HG02610 (cell line): ENCODE measurements around the gene PKP4.

Source experiments
- ATAC-seq: cut with Tn5 transposase; IDR thresholded peaks from one replicate; pipeline ENCODE4 v1.9.1; 2021; ENCODE audit warnings: mild to moderate bottlenecking, moderate library complexity; ENCODE audit not compliant: unreplicated experiment

PKP4 gene

GRCh38 chr2:158530829-158531228 is 74.1 kb downstream of the PKP4 start:
- ATAC-seq = no peak

GRCh38 chr2:158533009-158533408 is 76.3 kb downstream of the PKP4 start:
- no peak for ATAC-seq

- no peak for ATAC-seq
These were observed 82.6 kb downstream of the PKP4 start for GRCh38 chr2:158539176-158540005.

GRCh38 chr2:158542577-158542976 is 85.8 kb downstream of the PKP4 start:
- no peak for ATAC-seq

- no peak for ATAC-seq
These were observed 87.2 kb downstream of the PKP4 start for GRCh38 chr2:158543957-158544356.

DNA sequence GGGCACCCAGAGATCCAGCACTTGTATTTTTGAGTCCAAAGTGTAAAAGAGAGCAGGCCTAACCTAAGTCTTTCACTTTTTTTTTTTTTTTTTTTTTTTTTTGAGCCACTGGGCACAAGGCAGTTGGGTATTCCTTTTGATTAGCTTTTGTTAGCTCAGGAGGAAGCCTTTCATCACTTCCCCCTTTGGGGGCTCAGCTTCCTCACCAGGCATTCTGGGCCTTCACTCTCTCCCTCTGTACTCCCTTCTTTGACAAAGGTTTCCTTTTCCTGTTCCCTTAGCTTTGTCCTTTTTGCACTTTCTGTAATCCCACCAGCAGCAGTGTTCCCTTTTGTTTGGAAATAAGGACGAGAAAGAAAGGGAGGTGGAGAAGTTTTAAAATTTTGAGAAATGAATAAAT is 88.2 kb downstream of the PKP4 start:
- no peak for ATAC-seq

DNA sequence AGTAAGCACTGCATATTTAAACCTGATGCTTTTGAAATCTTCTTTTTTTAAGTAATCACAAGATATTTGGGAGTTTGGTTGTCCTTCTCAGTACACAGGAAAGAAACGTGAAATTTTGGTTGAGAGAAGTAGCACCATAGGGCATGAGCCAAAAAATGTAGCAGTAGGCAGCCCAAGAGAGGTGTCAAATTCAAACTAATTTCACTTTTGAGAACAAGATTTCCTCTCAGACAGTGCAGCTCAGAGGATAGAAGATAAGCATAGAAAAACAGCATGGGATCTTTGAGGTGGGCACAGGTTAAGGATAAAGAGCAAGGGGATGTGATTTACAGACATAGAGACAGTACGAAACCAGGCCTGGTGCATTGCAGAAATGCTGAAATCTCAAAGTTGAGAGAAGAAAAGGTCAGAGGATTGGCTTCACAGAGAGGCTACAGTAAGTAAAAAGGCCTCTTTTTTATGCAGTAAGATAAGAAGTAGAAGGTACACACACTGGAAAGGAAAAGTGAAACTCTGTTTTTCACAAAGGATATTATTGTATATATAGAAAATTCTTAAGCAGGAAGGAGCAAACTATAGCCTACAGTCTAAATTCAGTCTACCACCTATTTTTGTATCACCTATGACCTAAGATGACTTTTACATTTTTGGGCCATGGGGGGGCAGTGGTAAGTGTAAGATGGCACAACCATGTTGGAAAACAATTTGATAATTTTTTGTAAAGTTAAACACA is 89.8 kb downstream of the PKP4 start:
- peak; percentile 75 for ATAC-seq

GRCh38 chr2:158553257-158553656 is 96.5 kb downstream of the PKP4 start:
- ATAC-seq = no peak

DNA sequence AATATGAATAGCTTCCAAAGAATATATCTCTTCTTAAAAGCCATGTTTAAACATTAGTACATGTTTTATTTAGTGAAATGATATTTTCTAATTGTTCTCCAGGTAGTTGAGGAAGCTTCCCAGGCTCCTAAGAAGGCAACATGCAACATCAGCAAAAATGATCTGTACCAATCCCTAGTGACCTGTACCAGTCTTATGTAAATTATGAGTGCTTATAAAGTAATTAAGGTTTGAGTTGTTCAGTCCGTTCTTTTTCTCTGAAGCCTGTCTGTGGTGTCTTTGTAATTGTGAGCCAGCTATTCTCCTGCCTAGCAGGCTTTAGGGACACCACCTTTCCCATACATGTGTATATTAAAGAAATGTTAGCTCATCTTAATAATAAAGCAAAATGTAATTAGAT is 98.2 kb downstream of the PKP4 start:
- ATAC-seq = no peak

- ATAC-seq = no peak
These were observed 99.4 kb downstream of the PKP4 start for GRCh38 chr2:158556124-158556523.

- no peak for ATAC-seq
These were observed 101.0 kb downstream of the PKP4 start for GRCh38 chr2:158557752-158558151.

DNA sequence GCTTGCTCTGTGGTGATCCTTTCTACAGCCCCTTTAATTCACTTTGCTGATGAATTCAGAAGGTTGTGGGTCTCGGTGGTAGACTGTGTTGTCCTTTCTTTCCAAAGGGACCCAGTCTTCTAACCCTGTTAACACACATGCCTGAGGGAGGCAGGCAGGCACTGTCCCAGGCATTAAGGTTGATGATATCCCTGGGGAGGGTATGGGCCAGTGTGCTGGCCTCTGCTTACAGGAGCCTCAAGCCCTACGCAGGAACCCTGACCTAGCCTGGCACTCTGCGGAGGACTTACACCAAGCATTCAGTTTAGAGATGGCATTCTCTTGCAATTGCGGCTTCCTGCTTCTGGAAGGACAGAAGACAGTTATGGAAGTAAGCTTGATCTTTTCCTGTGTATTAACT is 102.5 kb downstream of the PKP4 start:
- ATAC-seq = no peak

- no peak for ATAC-seq
These were observed 103.5 kb downstream of the PKP4 start for GRCh38 chr2:158560259-158560658.

DNA sequence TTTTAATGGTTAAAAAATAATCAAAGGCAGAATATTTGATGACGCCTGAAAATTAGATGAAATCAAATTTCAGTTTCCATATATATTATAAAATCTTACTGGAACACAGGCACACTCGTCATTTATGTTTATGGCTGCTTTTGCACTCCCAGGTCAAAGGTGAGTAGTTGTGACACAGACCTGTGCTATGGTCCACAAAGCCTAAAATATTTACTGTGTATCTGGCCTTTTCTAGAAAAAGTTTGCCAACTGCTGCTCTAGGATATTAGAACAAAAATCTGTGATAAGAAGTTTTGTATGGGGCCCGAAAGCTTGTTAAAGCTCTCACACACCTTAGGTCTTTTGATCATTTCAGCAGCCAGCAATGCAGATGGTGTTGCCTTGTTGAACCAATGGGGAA is 104.3 kb downstream of the PKP4 start:
- ATAC-seq = no peak

- ATAC-seq = no peak
These were observed 110.5 kb downstream of the PKP4 start for GRCh38 chr2:158567208-158567607.

- no peak for ATAC-seq
These were observed 112.5 kb downstream of the PKP4 start for GRCh38 chr2:158569284-158569683.

- no peak for ATAC-seq
These were observed 114.1 kb downstream of the PKP4 start for GRCh38 chr2:158570869-158571268.

DNA sequence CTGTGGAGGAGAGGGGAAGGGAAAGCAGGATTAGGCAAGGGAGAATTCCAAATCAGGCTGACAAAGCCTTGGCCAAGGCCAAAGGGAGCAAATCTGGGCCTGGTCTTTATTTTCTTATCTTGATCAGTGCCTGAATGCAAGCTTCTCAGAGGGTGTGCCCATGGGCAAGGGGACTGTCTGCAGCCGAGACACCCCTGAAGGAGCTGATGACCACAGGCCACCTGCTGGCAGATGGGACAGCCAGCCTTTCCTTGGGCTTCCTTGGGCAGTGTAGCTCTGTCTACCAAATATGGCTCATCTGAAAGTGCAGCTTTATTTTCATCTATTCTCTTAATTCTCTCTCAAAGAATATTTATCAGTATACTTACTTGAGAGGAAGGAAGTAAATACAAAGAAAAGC is 117.0 kb downstream of the PKP4 start:
- ATAC-seq = no peak

- ATAC-seq = no peak
These were observed 118.4 kb downstream of the PKP4 start for GRCh38 chr2:158575051-158575635.

- no peak for ATAC-seq
These were observed 120.4 kb downstream of the PKP4 start for GRCh38 chr2:158577141-158577540.

DNA sequence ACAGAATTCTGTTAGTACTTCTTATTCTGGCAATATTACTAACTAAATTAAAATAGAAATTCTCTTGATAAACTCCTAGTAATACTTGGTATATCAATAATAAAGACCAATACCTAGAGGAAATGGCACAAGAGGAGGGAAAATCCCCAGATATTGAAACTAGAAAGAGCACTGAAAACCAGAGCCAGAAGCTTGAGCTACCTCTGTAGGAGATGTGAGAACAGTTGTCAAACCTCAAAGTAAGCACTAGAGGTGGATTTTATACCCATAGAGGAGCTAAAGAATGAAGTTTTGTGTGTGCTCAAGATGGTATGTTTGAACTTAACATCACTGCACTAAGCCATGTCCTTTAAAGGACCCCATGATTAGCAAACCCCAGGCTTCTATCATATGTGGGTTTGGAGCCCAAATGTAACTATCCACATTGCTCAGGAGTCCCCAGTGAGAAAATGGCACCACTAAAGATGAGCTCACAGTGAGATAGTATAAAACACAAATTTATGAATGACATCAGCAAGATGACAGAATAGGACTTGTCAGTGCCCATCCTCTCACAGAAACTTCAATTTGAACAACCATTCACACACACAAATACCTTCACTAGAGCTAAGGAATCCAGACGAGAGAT is 122.1 kb downstream of the PKP4 start:
- ATAC-seq = peak; percentile 85
